ENCODE data around the gene SETD3. TPM values are rescaled to one million over a fixed set of nuclear protein-coding genes. Genes with fewer than 3 reads are reported as not detected.

The SETD3 gene
- total RNA-seq, 1 experiment from 2014 or later: 36.6 TPM

GRCh38 chr14:99424306-99424877 is 56.3 kb downstream of the SETD3 start:
- DNase-seq (ENCODE audit: low read depth): no peak

- no peak for DNase-seq (ENCODE audit: low read depth)
Observed at GRCh38 chr14:99423434-99423833, 57.2 kb downstream of the SETD3 start.

GRCh38 chr14:99422228-99423010 is 58.2 kb downstream of the SETD3 start:
- DNase-seq (ENCODE audit: low read depth): no peak

- no peak for DNase-seq (ENCODE audit: low read depth)
Observed at GRCh38 chr14:99420711-99421110, 59.9 kb downstream of the SETD3 start.

- no peak for DNase-seq (ENCODE audit: low read depth)
Observed at GRCh38 chr14:99419905-99420304, 60.8 kb downstream of the SETD3 start.

GRCh38 chr14:99418242-99418641 is 62.4 kb downstream of the SETD3 start:
- DNase-seq (ENCODE audit: low read depth): no peak

- no peak for DNase-seq (ENCODE audit: low read depth)
Observed at GRCh38 chr14:99416909-99417308, 63.8 kb downstream of the SETD3 start.

- DNase-seq (ENCODE audit: low read depth): peak; percentile 66
Observed at GRCh38 chr14:99415496-99416281, 65.0 kb downstream of the SETD3 start.

GRCh38 chr14:99413911-99414310 is 66.7 kb downstream of the SETD3 start:
- no peak for DNase-seq (ENCODE audit: low read depth)

GRCh38 chr14:99413172-99413571 is 67.5 kb downstream of the SETD3 start:
- DNase-seq (ENCODE audit: low read depth): no peak

- no peak for DNase-seq (ENCODE audit: low read depth)
Observed at GRCh38 chr14:99412117-99413061, 68.3 kb downstream of the SETD3 start.

GRCh38 chr14:99410019-99410418 is 70.6 kb downstream of the SETD3 start:
- DNase-seq (ENCODE audit: low read depth): no peak

- DNase-seq (ENCODE audit: low read depth): no peak
Observed at GRCh38 chr14:99408971-99409289, 71.7 kb downstream of the SETD3 start.

- DNase-seq (ENCODE audit: low read depth): no peak
Observed at GRCh38 chr14:99408286-99408970, 72.2 kb downstream of the SETD3 start.

GRCh38 chr14:99407416-99407815 is 73.2 kb downstream of the SETD3 start:
- no peak for DNase-seq (ENCODE audit: low read depth)

- DNase-seq (ENCODE audit: low read depth): no peak
Observed at GRCh38 chr14:99402950-99403349, 77.7 kb downstream of the SETD3 start.

- no peak for DNase-seq (ENCODE audit: low read depth)
Observed at GRCh38 chr14:99402285-99402648, 78.4 kb downstream of the SETD3 start.

GRCh38 chr14:99401621-99402284 is 78.9 kb downstream of the SETD3 start:
- DNase-seq (ENCODE audit: low read depth): no peak

- no peak for DNase-seq (ENCODE audit: low read depth)
Observed at GRCh38 chr14:99401211-99401610, 79.4 kb downstream of the SETD3 start.

GRCh38 chr14:99397698-99398097 is 83.0 kb downstream of the SETD3 start:
- DNase-seq (ENCODE audit: low read depth): no peak

Data from HT1080 (cell line).